Activated naive CD4-positive, alpha-beta T cell treated with Interleukin-2 at 50 U/mL for 16 hours (primary cell): ENCODE results near the gene RPL18A.

ENCODE experiments used
- DNase-seq: peaks from one replicate; pipeline ENCODE4 v3.0.0-alpha.2; 2020

RPL18A gene

DNA sequence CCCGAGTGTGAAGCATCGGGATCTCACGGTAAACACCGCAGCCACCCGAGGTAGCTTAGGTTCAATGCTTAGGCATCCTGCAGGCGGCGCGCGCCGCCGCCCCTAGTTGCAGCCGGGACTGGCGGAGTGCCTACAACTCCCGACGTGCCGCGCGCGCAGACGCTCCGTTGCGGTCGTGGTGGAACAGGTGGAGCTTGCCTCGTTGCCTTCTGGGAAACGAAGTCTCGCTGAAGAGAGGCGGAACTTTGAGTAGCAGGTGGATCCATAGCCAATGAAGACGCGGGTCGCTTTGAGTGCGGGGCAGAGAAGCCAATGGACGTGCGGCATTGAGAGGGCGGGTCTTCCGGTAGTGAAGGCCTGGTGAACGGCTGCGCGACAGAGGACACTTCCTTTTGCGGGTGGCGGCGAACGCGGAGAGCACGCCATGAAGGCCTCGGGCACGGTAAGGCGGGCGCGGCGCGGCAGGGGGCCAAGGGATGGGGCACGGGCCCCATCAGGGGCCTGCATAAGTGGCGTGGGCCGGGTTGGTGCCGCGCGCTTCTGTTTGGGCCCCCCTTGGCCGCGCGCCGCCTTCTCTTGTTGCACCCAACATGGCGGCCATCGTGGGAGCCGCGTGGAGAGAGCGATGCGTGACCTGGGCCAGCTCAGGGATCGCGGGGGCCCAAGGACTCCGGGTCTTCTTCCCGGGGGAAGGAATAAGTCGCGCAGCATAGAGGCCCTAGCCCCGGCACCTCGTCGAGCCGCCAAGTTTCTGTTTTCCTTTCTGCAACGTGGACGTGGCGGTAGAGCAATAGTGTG is at the start of gene RPL18A:
RPL18A (plus strand) TSS at position 378 of the 798 bp plus-strand sequence; CDS start at position 425, 47 bp downstream.
- peak; percentile 99 for DNase-seq

DNA sequence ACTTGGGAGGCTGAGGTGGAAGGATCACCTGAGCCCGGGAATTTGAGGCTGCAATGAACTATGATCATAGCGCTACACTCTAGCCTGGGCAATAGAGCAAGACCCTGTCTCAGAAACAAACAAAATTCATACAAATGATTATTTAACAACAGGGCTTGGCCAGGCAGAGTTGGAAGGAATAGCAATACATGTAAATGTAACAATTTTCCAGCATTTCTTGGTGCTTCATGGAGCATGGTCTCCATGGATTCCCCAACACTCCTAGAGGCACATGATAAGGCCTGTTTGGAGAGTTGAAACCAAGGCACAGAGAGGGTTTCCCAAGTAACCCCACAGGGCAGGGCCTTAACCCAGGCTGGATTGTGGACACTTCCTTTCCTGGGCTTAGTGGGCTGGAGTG is 48.6 kb upstream of the RPL18A start:
- DNase-seq, result no peak

DNA sequence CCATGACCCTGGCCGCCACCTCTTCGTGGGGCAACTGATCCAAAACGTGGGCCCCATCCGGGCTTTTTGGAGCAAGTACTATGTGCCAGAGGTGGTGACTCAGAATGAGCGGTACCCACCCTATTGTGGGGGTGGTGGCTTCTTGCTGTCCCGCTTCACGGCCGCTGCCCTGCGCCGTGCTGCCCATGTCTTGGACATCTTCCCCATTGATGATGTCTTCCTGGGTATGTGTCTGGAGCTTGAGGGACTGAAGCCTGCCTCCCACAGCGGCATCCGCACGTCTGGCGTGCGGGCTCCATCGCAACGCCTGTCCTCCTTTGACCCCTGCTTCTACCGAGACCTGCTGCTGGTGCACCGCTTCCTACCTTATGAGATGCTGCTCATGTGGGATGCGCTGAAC is 48.0 kb upstream of the RPL18A start:
- no peak for DNase-seq

DNA sequence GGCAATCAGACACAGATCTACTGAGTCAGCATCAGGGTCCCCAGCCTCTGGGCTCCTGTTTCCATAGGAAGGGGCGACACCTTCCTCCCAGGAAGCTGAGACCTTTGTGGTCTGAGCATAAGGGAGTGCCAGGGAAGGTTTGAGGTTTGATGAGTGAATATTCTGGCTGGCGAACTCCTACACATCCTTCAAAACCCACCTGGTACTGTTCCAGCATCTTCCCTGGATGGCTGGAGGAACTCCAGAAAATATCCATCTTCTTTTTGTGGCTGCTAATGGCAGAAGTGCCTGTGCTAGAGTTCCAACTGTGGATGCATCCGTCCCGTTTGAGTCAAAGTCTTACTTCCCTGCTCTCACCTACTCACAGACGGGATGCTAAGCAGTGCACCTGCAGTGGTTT is 47.6 kb upstream of the RPL18A start:
- no peak for DNase-seq

DNA sequence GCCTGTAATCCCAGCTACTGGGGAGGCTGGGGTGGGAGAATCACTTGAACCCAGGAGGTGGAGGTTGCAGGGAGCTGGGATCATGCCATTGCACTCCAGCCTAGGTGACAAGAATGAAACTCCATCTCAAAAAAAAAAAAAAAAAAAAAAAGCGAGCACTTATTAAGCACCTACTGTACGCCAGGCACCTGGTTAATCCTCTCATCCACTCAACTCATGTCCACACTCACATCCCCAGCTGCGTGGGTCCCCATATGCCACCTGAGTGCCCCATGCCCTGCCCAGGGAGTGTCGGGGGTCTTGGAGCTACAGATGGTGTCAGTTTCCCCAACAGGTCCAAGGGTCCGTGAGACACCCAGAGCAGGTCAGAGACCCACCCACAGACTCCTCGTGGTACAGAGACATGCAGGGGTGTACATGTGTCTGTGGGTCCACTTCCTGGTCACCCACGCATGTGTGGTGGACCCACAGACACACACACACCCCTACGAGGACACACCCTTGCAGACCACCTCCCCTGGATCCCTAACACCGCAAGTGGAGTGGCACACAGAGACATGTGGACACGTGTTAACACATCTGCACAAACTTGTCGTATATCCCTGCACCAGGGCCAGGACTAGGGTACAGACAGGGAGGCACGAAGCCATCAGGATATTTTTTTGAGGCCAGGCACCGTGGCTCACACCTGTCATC is 41.9 kb upstream of the RPL18A start:
- no peak for DNase-seq

DNA sequence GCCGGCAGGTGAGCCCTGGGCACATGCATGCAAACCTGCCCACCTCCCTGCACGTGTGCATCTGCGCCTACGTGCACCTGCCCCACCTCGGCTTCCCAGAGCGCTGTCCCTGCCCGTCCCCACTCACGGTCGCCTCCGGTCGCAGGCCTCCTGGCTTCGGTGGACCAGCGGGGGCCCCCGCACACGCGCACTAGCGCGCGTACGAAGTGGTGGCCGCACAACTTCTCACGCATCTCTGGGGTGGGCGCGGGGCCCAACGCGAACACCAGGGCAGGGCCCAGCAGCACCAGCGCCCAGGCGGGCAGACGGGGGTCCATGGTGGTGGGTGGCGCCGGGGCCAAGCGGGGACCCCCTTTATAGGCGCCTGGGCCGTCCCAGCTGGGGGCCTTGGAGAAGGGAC is 38.5 kb upstream of the RPL18A start, which contains the start of gene INSL3:
INSL3 (minus strand) TSS at position 330 of the 400 bp plus-strand sequence; CDS start at position 317, 13 bp downstream.
- DNase-seq, result no peak

DNA sequence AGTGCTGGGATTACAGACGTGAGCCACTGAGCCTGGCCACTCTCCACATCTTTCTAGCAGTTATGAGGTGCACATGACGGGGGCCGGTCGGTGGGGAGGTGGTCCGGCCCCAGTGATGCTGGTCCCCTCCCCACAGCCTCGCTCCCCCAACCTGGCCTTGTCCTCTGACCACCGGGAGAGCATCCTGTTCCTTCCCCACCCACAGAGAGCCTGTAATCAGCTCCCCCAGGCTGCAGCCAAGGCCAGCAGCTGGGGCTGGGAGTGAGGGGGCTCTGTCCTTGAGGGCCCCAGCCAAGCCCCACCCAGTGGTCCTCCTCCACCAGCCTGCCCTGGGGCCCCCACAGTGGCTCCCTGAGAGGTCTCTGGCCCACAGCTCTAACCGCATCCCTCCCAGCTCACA is 35.4 kb upstream of the RPL18A start:
- no peak for DNase-seq

DNA sequence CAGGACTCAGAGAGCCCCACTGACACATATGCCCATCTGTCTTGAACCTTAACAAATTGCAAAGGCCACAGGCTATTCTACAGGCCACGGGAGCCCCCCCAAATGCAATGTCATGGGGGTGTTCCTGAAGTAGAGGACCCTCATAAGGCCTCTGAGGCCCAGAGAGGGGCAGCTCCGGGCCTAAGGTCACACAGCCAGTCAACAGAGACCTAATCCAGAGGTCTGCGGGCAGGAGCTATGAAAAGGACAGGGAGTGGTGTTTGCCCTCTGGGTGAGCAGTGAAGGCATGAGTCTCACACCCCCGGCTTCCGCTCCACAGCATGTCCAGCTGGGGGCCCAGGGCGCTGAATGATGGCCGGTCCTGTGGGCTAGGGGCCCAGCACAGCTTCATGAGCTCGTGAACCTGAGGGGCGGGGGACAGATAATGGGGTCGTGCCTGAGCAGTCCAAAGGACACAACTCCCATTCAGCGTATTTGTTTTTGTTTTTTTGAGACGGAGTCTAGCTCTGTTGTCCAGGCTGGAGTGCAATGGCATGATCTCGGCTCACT is 33.1 kb upstream of the RPL18A start:
- no peak for DNase-seq

DNA sequence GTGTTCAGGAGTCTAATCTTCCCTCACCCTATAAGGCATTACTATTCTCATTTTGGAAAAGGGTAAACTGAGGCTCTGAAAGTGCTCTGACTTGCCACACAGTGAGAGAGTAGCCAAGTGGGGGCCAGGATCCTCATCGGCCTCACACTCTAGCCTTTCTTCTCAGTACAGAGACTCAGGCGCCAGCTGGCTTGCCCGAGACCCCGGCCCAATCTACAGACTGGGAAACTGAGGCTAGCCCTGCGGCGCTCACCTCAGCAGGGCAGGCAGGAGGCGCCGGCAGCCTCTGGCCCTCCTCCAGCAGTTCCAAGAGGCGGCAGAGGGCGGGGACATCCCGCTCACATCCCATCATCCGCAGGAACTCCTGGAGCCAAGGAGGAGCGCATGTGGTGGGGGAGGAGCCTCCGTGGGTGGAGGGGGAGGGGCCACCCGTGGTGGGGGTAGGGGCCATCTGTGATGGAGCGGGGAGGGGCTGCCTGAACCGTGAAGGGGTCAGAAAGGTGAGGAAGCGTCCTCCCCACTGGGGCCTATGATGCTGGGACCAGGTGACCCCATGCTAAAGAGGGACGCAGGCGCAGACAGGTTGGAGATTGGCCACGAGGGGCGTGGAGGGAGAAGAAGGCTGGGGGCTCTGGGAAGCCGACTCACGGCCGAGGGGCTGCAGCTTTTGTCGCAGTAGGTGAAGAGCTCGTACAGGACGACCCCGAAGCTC is 29.7 kb upstream of the RPL18A start:
- DNase-seq, result no peak

DNA sequence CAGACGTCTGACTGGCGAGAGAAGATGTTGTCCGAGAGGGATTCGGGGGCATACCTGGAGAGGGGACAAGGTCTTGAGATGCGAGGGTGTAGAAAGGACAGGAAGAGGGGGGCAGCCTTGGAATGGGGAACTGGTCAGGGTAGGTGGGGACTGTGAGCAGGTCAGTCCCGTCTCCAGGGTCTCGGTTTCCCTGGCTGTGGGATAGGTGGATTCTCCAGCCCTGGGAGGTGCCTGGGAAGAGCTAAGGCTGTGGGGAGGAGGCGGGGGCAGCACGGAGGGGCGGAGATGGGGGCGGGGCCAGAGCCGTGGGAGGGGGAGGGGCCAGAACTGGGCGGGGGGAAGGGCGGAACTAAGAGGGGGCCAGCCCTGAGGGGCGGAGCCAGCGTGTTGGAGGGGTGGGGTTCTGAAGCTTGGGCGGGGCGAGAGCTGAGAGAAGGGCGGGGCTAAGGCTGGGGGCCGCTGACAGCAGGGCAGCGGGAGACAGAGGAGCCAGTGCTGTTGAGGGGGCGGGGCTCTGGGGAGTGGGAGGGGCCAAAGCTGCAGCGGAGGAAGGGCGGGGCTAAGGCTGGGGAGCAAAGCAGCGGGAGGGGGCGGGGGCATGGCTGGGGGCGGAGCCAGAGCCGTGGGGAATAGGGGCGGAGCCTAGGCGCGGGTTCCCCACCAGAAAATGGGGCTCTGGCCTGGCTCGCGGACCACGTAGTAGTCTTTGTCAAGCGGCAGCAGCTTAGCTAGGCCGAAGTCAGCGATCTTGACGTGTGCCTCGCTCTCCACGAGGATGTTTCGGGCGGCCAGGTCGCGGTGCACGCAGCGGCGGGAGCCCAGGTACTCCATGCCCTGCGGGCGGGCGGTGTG is 28.9 kb upstream of the RPL18A start:
- peak; percentile 31 for DNase-seq

DNA sequence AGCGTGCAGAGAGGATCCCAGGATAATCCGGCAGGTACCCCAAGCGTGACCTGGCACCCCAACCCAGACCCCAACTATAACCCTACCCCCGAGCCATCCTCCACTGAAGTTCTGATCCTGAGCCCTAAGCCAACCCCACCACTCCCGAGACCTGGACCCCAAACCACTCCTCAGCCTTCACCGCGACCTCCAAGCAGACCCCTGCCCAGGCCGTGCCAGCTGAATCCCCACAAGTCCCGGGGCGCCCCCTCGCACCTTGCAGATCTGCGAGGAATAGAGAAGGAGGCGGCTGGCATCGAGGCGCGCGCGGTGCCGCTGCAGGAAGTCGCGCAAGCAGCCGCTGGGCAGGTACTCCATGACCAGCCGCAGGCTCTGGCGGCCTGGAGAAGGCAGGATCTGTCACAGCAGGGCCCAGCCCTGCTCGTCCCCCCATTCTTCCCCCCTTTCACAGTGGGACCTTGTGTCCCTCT is 28.3 kb upstream of the RPL18A start:
- DNase-seq, result no peak

DNA sequence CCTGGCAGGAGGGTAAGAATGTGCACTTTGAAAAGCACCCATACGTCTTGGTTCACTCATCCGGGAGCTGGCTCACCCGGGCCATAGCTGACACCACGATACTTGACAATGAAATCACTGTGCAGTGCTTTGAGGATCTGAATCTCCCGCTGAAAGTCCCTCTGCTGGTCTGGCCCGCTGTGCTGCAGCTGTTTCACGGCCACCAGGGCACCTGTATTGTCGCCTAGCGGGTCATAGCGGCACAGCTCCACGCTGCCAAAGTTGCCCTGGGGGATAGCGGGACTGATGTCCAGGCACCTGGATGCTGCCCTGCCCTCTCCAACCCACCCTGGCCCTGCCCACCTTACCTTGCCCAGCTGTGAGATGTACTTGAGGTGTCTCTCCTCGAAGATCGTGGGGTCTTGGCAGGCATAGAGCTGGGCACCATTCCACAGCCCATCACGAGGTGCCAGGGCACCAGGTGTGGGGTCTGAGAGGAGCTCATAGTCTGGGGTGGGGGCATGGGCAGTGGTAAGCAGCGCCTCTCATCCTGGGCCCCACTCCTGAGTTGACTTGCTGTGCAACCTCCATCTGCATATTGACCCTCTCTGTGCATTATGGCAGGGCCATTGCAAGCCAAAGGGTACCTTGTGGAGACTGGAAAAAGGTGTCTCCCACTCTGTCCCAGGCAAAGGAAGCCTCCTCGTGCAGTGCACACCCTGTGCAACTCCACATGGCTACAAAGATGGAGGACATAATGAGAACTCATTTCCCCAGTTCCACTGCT is 27.1 kb upstream of the RPL18A start:
- no peak for DNase-seq

DNA sequence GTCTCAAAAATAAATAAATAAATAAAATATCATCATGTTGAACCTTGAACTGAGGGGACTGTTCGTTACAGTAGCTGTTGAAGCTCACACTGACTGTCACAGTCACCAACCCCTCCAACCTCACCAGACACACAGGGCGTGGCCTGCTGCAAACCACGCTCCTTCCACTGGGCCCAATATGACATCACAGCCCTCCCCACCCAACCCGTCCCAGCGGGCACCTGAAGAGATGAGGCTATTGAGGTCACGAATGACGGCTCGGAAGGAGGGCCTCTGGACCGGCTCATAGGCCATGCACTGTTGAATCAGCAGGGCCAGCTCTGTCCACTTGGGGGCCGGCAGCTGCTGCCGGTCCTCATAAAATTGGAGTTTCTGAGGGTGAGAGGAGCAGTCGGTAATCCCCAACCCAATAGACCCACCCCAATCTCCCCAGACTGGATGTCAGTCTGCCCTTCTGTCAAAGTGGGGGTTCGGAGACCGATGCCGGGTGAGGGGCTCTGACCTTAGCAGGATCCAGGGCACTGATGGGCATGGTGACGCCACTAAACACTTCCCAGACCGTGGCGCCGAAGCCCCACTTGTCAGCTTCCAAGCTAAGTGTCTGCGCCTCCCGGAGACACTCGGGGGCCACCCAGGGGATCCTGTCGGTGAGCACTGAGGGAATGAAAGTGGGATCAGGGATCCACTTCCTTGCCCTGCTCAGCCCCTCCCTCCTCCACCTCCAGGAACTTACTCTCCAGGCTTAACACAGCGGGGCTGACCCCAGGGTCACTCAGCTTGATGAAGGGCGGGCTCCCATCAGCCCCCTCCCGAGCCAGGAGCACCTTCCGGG is 25.1 kb upstream of the RPL18A start:
- no peak for DNase-seq

DNA sequence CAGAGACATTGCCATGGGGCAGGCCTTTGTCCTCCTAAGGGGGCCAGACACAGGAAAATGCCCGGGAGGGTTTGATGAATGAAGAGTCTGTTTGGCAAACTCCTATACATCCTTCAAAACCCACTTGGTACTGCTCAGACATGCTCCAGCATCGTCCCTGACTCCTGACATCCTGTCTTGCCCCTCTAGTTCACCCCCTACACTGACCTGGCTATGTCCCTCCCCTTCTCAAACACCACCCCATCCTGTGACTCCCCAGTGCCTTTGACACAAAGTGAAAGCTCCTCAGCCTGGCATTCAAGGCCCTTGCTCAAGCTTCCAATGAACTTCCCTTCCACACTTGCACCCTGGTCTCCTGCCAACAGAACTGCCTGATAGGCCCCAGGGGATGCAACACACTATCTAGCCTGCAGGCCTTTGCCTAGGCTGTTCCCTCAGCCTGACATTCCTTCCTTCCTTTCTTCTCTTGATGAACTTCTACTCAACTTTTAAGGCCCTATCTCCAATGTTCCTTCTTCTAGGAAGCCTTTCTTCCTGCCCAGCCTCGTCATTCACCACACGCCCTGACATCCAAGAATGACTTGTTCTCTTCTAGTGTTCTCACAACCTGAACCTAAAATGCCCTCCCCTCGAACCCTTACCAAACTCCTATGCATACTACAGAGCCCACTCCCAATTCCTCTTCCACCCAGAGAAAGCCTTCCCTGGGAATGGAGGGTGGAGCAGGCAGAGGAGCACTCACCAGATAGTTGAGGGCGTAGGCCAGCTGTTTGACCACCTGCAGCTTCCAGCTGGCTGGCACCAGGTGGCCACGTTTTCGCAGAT is 24.3 kb upstream of the RPL18A start:
- no peak for DNase-seq

DNA sequence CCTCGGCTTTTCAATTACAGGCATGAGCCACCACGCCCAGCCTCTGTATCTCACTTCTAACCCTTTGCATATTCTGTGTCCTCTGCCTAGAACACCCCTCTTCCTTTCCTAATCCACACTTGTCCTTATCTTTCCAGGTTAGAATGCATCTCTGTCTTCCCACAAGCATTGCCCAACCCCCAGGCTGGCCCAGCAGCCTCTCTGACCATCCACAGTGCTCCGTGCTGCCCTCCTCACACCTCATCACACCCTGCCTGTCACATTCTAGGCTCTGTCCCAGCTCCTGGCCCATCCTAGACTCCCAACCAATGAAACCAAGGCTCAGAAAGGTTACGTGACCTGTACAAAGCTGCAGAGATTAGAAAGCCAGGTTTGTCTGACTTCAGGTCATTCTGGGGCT is 23.2 kb upstream of the RPL18A start:
- no peak for DNase-seq

DNA sequence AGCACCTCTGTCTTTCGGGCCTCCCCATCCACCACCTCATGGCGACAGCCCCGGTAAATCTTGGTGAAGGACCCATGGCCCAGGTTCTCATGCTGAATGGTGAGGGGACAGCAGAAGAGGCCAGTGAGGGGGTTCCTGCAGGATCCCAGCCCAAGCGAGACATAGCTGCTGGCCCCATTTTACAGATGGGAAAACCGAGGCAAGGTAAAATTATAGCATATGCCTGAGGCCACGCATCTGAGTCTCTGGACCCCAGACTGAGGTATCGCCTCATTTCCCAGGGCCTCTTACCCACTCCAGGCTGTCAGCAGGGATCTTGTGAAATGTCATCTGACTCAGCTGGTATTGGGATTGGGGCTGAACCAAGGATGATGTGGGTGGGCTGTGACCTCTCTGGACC is 21.7 kb upstream of the RPL18A start:
- DNase-seq, result no peak

DNA sequence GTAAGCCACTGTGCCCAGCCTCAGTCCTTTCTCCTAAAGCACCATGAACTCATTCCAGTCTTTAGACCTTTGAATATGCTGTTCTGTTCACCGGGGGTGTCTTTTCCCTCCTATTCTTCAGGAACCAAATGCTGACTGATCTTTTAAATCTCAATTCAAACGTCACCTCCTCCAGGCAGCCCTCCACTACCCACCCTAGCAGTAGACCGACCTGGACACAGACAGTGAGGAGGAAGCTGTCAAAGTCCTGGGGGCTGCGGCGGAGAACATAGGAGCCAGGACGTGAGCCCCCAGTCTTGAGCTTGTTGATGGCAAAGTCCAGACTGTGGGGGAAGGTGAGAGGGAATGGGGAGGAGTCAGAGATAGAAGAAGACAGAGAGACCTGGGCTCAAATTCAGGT is 19.7 kb upstream of the RPL18A start:
- no peak for DNase-seq

DNA sequence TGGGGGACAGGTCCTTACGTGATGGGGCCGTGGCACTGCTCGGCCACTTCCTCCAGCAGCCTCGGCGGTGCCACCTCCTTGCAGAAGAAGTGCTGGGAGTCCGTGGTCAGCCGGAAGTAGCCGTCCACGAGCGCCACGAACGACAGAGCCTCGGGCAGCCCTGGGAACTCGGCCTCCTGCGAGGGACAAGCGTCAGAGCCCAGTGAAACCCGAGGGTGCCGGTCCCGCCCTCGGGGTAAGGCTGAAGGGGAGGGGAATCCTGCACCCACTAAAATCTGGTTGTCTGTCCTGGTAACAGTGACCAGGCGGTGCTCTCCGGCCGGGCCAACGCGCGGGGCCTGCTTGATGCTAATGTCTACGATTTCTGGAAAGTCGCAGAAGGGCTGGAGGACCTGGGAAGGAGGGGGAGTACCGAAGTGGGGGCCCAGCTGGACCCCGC is 18.3 kb upstream of the RPL18A start:
- DNase-seq, result no peak
